Stimulated activated CD4-positive, alpha-beta T cell treated with anti-CD3 and anti-CD28 coated beads, Interleukin-1b, Interleukin-23, amount 100 ng/mL, for 24 hours (primary cell): ENCODE results near the gene TRIO.
"Not testable (repeated sequence)": the region's sequence is repeated elsewhere in the genome, so short reads cannot be mapped to it uniquely, and the experiment has no call there.

Source experiments
- DNase-seq, 4 experiments: peaks; one replicate each; pipeline ENCODE4 v3.0.0-alpha.2; 2020; ENCODE audit warnings: low read depth in 4 of 4, low spot score in 1 of 4

The TRIO gene

GRCh38 chr5:14142827-14143545, at the start of gene TRIO:
Gene TRIO, plus strand, starts transcription at chr5:14143342. Its CDS starts 384 bp downstream, at chr5:14143726.
- peak; percentile 42 to 77 (median 72) for DNase-seq

GRCh38 chr5:14097380-14097779, 45.8 kb upstream of the TRIO start:
- DNase-seq: not testable (repeated sequence)

- DNase-seq: no peak
Measured at GRCh38 chr5:14097998-14098471, 45.1 kb upstream of the TRIO start.

GRCh38 chr5:14100281-14100680, 42.9 kb upstream of the TRIO start:
- no peak for DNase-seq

- DNase-seq: no peak
Measured at GRCh38 chr5:14101922-14102321, 41.2 kb upstream of the TRIO start.

- DNase-seq: no peak
Measured at GRCh38 chr5:14102666-14103065, 40.5 kb upstream of the TRIO start.

GRCh38 chr5:14105718-14106410, 37.3 kb upstream of the TRIO start:
- no peak for DNase-seq

- no peak for DNase-seq
Measured at GRCh38 chr5:14107536-14107935, 35.6 kb upstream of the TRIO start.

GRCh38 chr5:14108170-14108996, 34.8 kb upstream of the TRIO start:
- DNase-seq: no peak

- DNase-seq: peak in 2 of 4 experiments; percentile 1 to 13
Measured at GRCh38 chr5:14109041-14109747, 33.9 kb upstream of the TRIO start.

GRCh38 chr5:14109771-14110170, 33.4 kb upstream of the TRIO start:
- DNase-seq: no peak

GRCh38 chr5:14110196-14110595, 32.9 kb upstream of the TRIO start:
- DNase-seq: no peak

- DNase-seq: no peak
Measured at GRCh38 chr5:14110680-14111079, 32.5 kb upstream of the TRIO start.

- no peak for DNase-seq
Measured at GRCh38 chr5:14112998-14113652, 30.0 kb upstream of the TRIO start.

GRCh38 chr5:14114615-14115251, 28.4 kb upstream of the TRIO start:
- DNase-seq: no peak

- no peak for DNase-seq
Measured at GRCh38 chr5:14115323-14115895, 27.7 kb upstream of the TRIO start.

- DNase-seq: no peak
Measured at GRCh38 chr5:14118551-14119320, 24.4 kb upstream of the TRIO start.

GRCh38 chr5:14120176-14120575, 23.0 kb upstream of the TRIO start:
- DNase-seq: no peak

- DNase-seq: no peak
Measured at GRCh38 chr5:14121552-14121951, 21.6 kb upstream of the TRIO start.
